GM12891 (cell line): ENCODE data around the gene KRR1.
"Not testable (repeated sequence)": the region's sequence is repeated elsewhere in the genome, so short reads cannot be mapped to it uniquely, and the experiment has no call there.

Source experiments
- DNase-seq: peaks from one replicate; pipeline ENCODE4 v3.0.0; 2011; ENCODE audit warnings: low spot score; ENCODE audit not compliant: insufficient read length
- FAIRE-seq: peaks from 2 replicates; lab custom pipeline; 2011; peaks lifted over from hg19 to GRCh38; lab: Jason Lieb, UNC
- PAX5 ChIP-seq: IDR thresholded peaks from 2 replicates; pipeline ENCODE4 v1.6.1; 2011; ENCODE audit warnings: low read length, moderate library complexity, mild to moderate bottlenecking; ENCODE audit not compliant: insufficient read depth, severe bottlenecking
- POLR2A ChIP-seq: IDR thresholded peaks from 2 replicates; pipeline ENCODE4 v1.6.1; 2011; ENCODE audit warnings: low read depth, low read length, control low read depth
- POLR2AphosphoS5 ChIP-seq: IDR thresholded peaks from 2 replicates; pipeline ENCODE4 v1.6.1; 2011; ENCODE audit warnings: low read depth, low read length, control low read depth
- POU2F2 ChIP-seq: IDR thresholded peaks from 2 replicates; pipeline ENCODE4 v1.6.1; 2011; ENCODE audit warnings: low read depth, mild to moderate bottlenecking, control low read depth, low read length, moderate library complexity
- SPI1 ChIP-seq: IDR thresholded peaks from 2 replicates; pipeline ENCODE4 v1.6.1; 2011; ENCODE audit warnings: low read depth, low read length, control low read depth
- TAF1 ChIP-seq: IDR thresholded peaks from 2 replicates; pipeline ENCODE4 v1.6.1; 2011; ENCODE audit warnings: low read depth, low read length, control low read depth

The KRR1 gene

GRCh38 chr12:75503459-75503858 is 8.0 kb downstream of the KRR1 start:
- DNase-seq (no peak), FAIRE-seq (no peak)
- TF ChIP-seq TAF1 (no peak), POU2F2 (no peak), POLR2A (no peak; the same call in 1 of the 2 replicates), SPI1 (no peak), POLR2AphosphoS5 (no peak), PAX5 (no peak)

- FAIRE-seq (no peak), DNase-seq (no peak)
- TF ChIP-seq POU2F2 (no peak), POLR2A (no peak), PAX5 (no peak), TAF1 (no peak), SPI1 (no peak), POLR2AphosphoS5 (no peak)
Measured at GRCh38 chr12:75491169-75491568, 20.2 kb downstream of the KRR1 start.

DNA sequence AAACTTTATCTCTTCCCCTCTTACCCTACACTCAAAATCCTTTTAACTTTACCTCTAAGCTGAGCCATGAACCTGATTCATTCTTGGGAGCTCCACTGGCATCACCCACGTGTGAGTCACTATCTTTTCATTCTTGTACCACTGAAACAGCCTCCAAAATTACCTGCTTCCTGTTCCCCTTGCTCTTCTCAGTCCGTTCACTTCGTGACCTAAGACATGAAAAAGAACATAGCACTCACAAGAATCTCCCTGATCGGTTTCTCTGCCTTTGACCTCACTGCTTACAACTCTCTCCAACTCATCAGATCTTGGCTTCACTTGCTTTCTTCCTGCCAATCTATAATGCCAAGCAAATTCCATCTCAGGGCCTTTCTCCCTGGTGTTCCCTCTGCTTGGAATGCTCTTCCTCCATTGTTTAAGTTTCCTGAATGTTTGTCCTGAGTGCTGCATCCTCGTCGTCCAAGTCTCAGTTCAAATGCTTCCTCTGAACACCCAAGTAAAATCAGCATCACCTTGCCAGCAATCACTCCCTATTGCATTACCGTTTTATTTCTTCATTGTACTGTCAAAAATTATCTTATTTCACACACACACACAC is 21.7 kb downstream of the KRR1 start:
- no peak for DNase-seq

GRCh38 chr12:75489187-75489586 is 22.2 kb downstream of the KRR1 start:
- TF ChIP-seq PAX5, result no peak
- no peak for TF ChIP-seq POU2F2
- no peak for TF ChIP-seq POLR2A
- no peak for TF ChIP-seq TAF1
- no peak for TF ChIP-seq SPI1
- no peak for TF ChIP-seq POLR2AphosphoS5
- DNase-seq (no peak), FAIRE-seq (no peak)

More for the DNA sequence above, 21.7 kb downstream of the KRR1 start:
- FAIRE-seq, result no peak
- TF ChIP-seq PAX5, result no peak
- no peak for TF ChIP-seq POLR2A
- no peak for TF ChIP-seq TAF1
- no peak for TF ChIP-seq POU2F2
- no peak for TF ChIP-seq POLR2AphosphoS5
- no peak for TF ChIP-seq SPI1

DNA sequence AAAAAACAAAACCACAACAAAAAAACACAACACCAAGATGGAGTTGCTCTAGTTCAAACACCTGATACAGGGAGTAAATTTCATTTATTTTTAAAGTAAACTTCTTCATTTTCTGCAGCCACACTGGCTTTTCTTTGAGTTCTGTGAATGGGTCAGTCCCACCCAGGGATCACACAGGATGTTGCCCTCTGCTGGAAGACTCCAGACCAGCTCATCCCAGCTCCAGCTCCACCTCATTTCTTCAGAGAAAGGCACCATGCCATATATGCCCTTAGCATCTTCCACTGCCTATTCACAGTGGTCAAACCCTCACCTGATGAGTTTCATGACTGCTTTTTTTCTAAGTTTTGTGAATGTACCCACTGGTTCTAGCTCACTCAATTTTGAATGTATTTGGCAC is 22.9 kb downstream of the KRR1 start:
- no peak for TF ChIP-seq SPI1
- no peak for TF ChIP-seq POU2F2
- no peak for TF ChIP-seq POLR2AphosphoS5
- TF ChIP-seq POLR2A, result no peak
- no peak for TF ChIP-seq TAF1
- no peak for TF ChIP-seq PAX5
- FAIRE-seq (no peak), DNase-seq (no peak)

DNA sequence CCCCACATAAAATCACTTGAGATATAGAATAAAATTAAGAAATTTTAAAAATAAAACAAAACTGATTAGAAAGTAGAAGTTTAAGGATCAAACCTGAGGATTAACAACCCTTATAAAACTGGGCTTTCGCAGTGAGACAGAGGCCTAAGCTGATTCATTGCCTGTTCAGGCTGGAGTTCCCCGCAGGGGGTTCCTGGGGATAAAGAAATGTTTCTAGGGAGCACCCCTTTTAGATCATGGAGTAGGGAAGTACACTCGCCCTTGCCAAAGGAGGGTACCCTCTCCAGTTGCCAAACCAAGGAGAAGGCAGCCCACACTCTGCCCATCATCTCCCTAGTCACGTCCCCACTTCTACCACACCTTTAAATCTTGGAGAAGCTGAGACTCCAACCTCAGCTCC is 24.1 kb downstream of the KRR1 start:
- 0 out of 2 replicates have a peak, but pooled peaks have one; percentile 28 for TF ChIP-seq POLR2A
- no peak for TF ChIP-seq POU2F2
- FAIRE-seq (no peak), DNase-seq (no peak)

DNA sequence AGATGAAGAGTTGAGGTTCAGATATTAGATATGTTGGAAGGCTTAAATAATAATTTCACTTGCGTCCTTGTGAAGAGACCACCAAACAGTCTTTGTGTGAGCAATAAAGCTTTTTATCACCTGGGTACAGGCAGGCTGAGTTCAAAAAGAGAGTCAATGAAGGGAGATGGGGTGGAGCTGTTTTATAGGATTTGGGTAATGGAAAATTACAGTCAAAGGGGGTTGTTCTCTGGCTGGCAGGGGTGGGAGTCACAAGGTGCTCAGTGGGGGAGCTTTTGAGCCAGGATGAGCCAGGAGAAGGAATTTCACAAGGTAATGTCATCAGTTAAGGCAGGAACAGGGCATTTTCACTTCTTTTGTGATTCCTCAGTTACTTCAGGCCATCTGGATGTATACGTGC is 27.0 kb downstream of the KRR1 start:
- not testable (repeated sequence) for FAIRE-seq, DNase-seq

- TF ChIP-seq SPI1, result no peak
- TF ChIP-seq POLR2AphosphoS5, result no peak
- no peak for TF ChIP-seq TAF1
- no peak for TF ChIP-seq POU2F2
- TF ChIP-seq PAX5, result no peak
- TF ChIP-seq POLR2A, result no peak
- DNase-seq (no peak), FAIRE-seq (no peak)
Measured at GRCh38 chr12:75483431-75483830, 28.0 kb downstream of the KRR1 start.

- FAIRE-seq, result peak; percentile 75
- no peak for TF ChIP-seq SPI1
- DNase-seq, result no peak
Measured at GRCh38 chr12:75482646-75483045, 28.8 kb downstream of the KRR1 start.

GRCh38 chr12:75481774-75482173 is 29.6 kb downstream of the KRR1 start:
- TF ChIP-seq POLR2AphosphoS5, result no peak
- no peak for TF ChIP-seq SPI1
- no peak for TF ChIP-seq PAX5
- TF ChIP-seq POU2F2, result no peak
- TF ChIP-seq POLR2A, result no peak
- TF ChIP-seq TAF1, result no peak
- DNase-seq, result no peak
- FAIRE-seq, result peak; percentile 31

GRCh38 chr12:75481013-75481705 is 30.2 kb downstream of the KRR1 start:
- FAIRE-seq (no peak), DNase-seq (no peak)
- TF ChIP-seq POLR2AphosphoS5 (no peak), SPI1 (peak; percentile 91)
